H1 (cell line): Measurements from ENCODE around the gene FGL2.
"Not testable (repeated sequence)": the region's sequence is repeated elsewhere in the genome, so short reads cannot be mapped to it uniquely, and the experiment has no call there.

Source experiments
- CTBP2 ChIP-seq: IDR thresholded peaks from 2 replicates; pipeline ENCODE4 v1.7.0; 2011; ENCODE audit warnings: borderline replicate concordance, mild to moderate bottlenecking, moderate library complexity, mixed read lengths, low read length; ENCODE audit not compliant: insufficient read depth, insufficient read length
- EGR1 ChIP-seq: IDR thresholded peaks from 2 replicates; pipeline ENCODE4 v1.6.1; 2011; ENCODE audit warnings: low read depth, low read length, borderline replicate concordance
- MAFK ChIP-seq: IDR thresholded peaks from 2 replicates; pipeline ENCODE4 v1.6.1; 2012; ENCODE audit warnings: low read depth, mild to moderate bottlenecking, improper control_type of control experiment, low read length
- POLR2A ChIP-seq, 2 experiments: IDR thresholded peaks; 1 replicate in 1 of 2; 2 replicates in 1 of 2; pipeline ENCODE4 v1.6.1; 2011; ENCODE audit warnings: low read depth in 2 of 2, low read length in 2 of 2, mild to moderate bottlenecking in 2 of 2; ENCODE audit errors: control extremely low read depth in 1 of 2
- POLR2AphosphoS5 ChIP-seq: IDR thresholded peaks from 2 replicates; pipeline ENCODE4 v1.6.1; 2011; ENCODE audit warnings: low read depth, low read length
- TF ChIP-seq, protein P1 (sequence below), 3 experiments: IDR thresholded peaks; 1 replicate in 2 of 3; 2 replicates in 1 of 3; pipeline versions ENCODE4 v1.5.1 to v1.6.1; 2011; ENCODE audit warnings: low read length in 3 of 3, mild to moderate bottlenecking in 3 of 3, inconsistent platforms in 2 of 3, low read depth in 1 of 3, moderate library complexity in 1 of 3; ENCODE audit not compliant: insufficient read depth in 1 of 3; ENCODE audit errors: control extremely low read depth in 1 of 3

- not testable (repeated sequence) for TF ChIP-seq POLR2AphosphoS5; CTBP2; POLR2A (IDR thresholded peaks at IDR 0.05; ENCODE audit: control extremely low read depth in 1 of 2, low read depth in 2 of 2, low read length in 2 of 2); MAFK; EGR1
- TF ChIP-seq, protein P1, sequence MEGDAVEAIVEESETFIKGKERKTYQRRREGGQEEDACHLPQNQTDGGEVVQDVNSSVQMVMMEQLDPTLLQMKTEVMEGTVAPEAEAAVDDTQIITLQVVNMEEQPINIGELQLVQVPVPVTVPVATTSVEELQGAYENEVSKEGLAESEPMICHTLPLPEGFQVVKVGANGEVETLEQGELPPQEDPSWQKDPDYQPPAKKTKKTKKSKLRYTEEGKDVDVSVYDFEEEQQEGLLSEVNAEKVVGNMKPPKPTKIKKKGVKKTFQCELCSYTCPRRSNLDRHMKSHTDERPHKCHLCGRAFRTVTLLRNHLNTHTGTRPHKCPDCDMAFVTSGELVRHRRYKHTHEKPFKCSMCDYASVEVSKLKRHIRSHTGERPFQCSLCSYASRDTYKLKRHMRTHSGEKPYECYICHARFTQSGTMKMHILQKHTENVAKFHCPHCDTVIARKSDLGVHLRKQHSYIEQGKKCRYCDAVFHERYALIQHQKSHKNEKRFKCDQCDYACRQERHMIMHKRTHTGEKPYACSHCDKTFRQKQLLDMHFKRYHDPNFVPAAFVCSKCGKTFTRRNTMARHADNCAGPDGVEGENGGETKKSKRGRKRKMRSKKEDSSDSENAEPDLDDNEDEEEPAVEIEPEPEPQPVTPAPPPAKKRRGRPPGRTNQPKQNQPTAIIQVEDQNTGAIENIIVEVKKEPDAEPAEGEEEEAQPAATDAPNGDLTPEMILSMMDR (IDR thresholded peaks at IDR 0.05; ENCODE audit: control extremely low read depth in 1 of 3, insufficient read depth in 1 of 3, low read depth in 1 of 3, low read length in 3 of 3) = not testable (repeated sequence)
These were observed 21.6 kb downstream of the FGL2 start for GRCh38 chr7:77178024-77178423.
